GM20000 (cell line): ENCODE results near the gene DRD4.

Experiments
- DNase-seq: peaks from one replicate; pipeline ENCODE4 v3.0.0; 2012; ENCODE audit warnings: low spot score
- CTCF ChIP-seq: IDR thresholded peaks from 2 replicates; pipeline ENCODE4 v1.5.1; 2012; ENCODE audit warnings: mild to moderate bottlenecking, control low read depth; ENCODE audit errors: extremely low read depth, missing control alignments

DRD4 gene

GRCh38 chr11:636511-637332 lies at the start of gene DRD4:
Gene DRD4, plus strand, starts transcription at chr11:637269. Its CDS starts 36 bp downstream, at chr11:637305.
- no peak for DNase-seq
- no peak for TF ChIP-seq CTCF

GRCh38 chr11:587546-587945 lies 49.5 kb upstream of the DRD4 start:
- TF ChIP-seq CTCF = no peak

GRCh38 chr11:587978-588380 lies 49.1 kb upstream of the DRD4 start:
- DNase-seq = no peak

More at GRCh38 chr11:587546-587945, 49.5 kb upstream of the DRD4 start:
- no peak for DNase-seq

GRCh38 chr11:589798-590197 lies 47.3 kb upstream of the DRD4 start:
- no peak for DNase-seq
- no peak for TF ChIP-seq CTCF

More at GRCh38 chr11:587978-588380, 49.1 kb upstream of the DRD4 start:
- TF ChIP-seq CTCF = no peak

GRCh38 chr11:590997-591396 lies 46.1 kb upstream of the DRD4 start:
- TF ChIP-seq CTCF = no peak

GRCh38 chr11:592501-592900 lies 44.6 kb upstream of the DRD4 start:
- no peak for DNase-seq

More at GRCh38 chr11:590997-591396, 46.1 kb upstream of the DRD4 start:
- no peak for DNase-seq

More at GRCh38 chr11:592501-592900, 44.6 kb upstream of the DRD4 start:
- TF ChIP-seq CTCF = no peak
